Sigmoid colon (tissue), 4 donors: ENCODE data around the gene TCF7L1.
"Not testable (repeated sequence)": the region's sequence is repeated elsewhere in the genome, so short reads cannot be mapped to it uniquely, and the experiment has no call there.

Experiments
- CTCF ChIP-seq, 4 experiments: fragments of 450-650 bp in 3 of 4; fragments of 200-600 bp in 1 of 4; IDR thresholded peaks; one replicate each; pipeline ENCODE4 v1.5.1; 2016 to 2019; ENCODE audit warnings: antibody characterized with exemption in 4 of 4, mild to moderate bottlenecking in 3 of 4, moderate library complexity in 2 of 4
- POLR2AphosphoS5 ChIP-seq, 4 donors: sonication (generic); formaldehyde crosslinking; IDR thresholded peaks; one replicate each; pipeline ENCODE4 v1.6.1; 2017; ENCODE audit warnings: antibody characterized with exemption in 4 of 4

DNA sequence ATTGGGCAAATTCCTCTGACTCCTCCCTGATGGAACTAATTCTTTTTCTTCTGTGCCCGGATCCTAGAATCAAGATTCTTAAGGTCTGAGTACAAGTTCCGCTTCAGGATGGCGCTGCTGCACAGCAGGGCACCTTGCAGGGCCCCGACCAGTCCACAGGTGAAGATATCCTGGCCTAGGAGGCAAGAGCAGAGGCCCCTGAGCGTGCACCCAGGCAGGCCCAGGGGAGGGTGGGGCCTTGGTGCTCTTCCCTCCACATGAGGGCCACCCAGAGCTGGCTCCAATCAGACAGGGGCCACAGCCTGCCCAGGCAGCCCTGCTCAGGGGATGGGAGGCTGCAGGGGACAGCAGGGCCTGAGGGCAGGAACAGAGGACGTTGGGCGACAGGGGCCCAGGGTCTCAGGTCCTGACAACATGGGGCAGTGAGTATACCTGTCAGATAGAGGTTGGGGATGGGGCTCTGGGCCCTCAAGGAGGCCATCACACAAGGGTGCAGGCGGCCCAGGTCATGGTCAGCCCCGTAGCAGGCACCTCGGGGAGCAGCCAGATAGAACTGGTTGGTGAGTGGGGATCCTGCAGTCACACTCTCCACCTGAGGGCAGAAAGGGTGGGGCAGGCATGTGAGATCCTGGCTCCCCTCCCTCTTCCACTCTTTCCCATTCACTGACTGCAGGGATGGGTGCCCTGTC is 210.2 kb downstream of the TCF7L1 start:
- not testable (repeated sequence) for TF ChIP-seq CTCF, POLR2AphosphoS5 (IDR thresholded peaks at IDR 0.05)
